Endothelial cell of umbilical vein (primary cell): ENCODE results near the gene SEZ6. TPM values are rescaled to one million over a fixed set of nuclear protein-coding genes. Genes with fewer than 3 reads are reported as not detected.
A peak's percentile ranks its signal among the peaks of the same experiment; 100 is the strongest.

Experiments used
- BruUV-seq: library from RNA; stranded (reverse); fragments of 400-500 nt; replicated peaks from 2 replicates; lab custom pipeline; 2021; lab: Mats Ljungman, UMichigan
- CTCF ChIA-PET: fragments of 300-600, 350-600 bp; sonication (Branson Sonifier 250); formaldehyde crosslinking; loops from one replicate; lab custom pipeline; 2021; ENCODE audit warnings: antibody characterized with exemption, inconsistent platforms; lab: Charles Lee
- POLR2A ChIA-PET: fragments of 300-600, 350-600 bp; sonication (Branson Sonifier 250); formaldehyde crosslinking; loops from one replicate; lab custom pipeline; 2021; ENCODE audit warnings: antibody characterized with exemption, inconsistent platforms; lab: Charles Lee
- DNase-seq: peaks from one replicate; pipeline ENCODE4 v3.0.0-alpha.2; 2011; ENCODE audit warnings: low read depth, low spot score
- FAIRE-seq: peaks from 2 replicates; lab custom pipeline; 2011; peaks lifted over from hg19 to GRCh38; lab: Jason Lieb, UNC
- H2AFZ ChIP-seq: 2 replicates; pipeline ENCODE4 v1.6.0; 2012; ENCODE audit warnings: low read depth, low read length, control low read depth, inconsistent platforms
- H3K27ac ChIP-seq: 2 replicates; pipeline ENCODE4 v1.5.1; 2011; ENCODE audit warnings: low read depth, mild to moderate bottlenecking, control low read depth, low read length, moderate library complexity; ENCODE audit not compliant: insufficient read depth
- H3K27me3 ChIP-seq, 2 experiments: 2 replicates each; pipeline versions ENCODE4 v1.6.0 to v1.6.1; 2011; ENCODE audit warnings: low read length in 2 of 2, mixed read lengths in 1 of 2; ENCODE audit not compliant: control insufficient read depth in 2 of 2, insufficient read depth in 2 of 2
- H3K36me3 ChIP-seq, 2 experiments: 2 replicates in 1 of 2; 3 replicates in 1 of 2; pipeline ENCODE4 v1.5.1; 2011; ENCODE audit warnings: low read length in 2 of 2, mild to moderate bottlenecking in 1 of 2, moderate library complexity in 1 of 2; ENCODE audit not compliant: control insufficient read depth in 2 of 2, insufficient read depth in 2 of 2; ENCODE audit errors: extremely low read depth in 1 of 2
- H3K4me1 ChIP-seq: 3 replicates; pipeline ENCODE4 v1.5.1; 2011; ENCODE audit warnings: mild to moderate bottlenecking, low read length; ENCODE audit not compliant: control insufficient read depth, insufficient read depth; ENCODE audit errors: extremely low read depth
- H3K4me2 ChIP-seq: 2 replicates; pipeline ENCODE4 v1.6.1; 2011; ENCODE audit warnings: low read length, control low read depth, mixed read lengths; ENCODE audit not compliant: insufficient read depth
- H3K4me3 ChIP-seq, 3 experiments: fragments of 200-600 bp in 1 of 3; sonication (generic), shearing (Covaris generic) in 1 of 3; replicated peaks in 1 of 3; 2 replicates each; pipeline ENCODE4 v1.5.1; 2011 to 2016; ENCODE audit warnings: control low read depth in 3 of 3, low read length in 3 of 3, mild to moderate bottlenecking in 2 of 3, inconsistent platforms in 1 of 3, low read depth in 1 of 3, moderate library complexity in 1 of 3; ENCODE audit not compliant: insufficient read depth in 1 of 3
- H3K79me2 ChIP-seq: 2 replicates; pipeline ENCODE4 v1.6.0; 2012; ENCODE audit warnings: low read length, inconsistent platforms; ENCODE audit not compliant: control insufficient read depth, insufficient read depth
- H3K9ac ChIP-seq: replicated peaks from 2 replicates; pipeline ENCODE3; 2011; ENCODE audit warnings: low read length, control low read depth; ENCODE audit not compliant: insufficient read depth; ENCODE audit errors: extremely low read depth
- H3K9me1 ChIP-seq: replicated peaks from 3 replicates; pipeline ENCODE4 v1.6.0; 2011; ENCODE audit warnings: mild to moderate bottlenecking, low read length; ENCODE audit not compliant: control insufficient read depth, insufficient read depth; ENCODE audit errors: extremely low read depth
- H3K9me3 ChIP-seq: replicated peaks from 2 replicates; pipeline ENCODE4 v1.5.1; 2012; ENCODE audit warnings: low read length, inconsistent platforms; ENCODE audit not compliant: control insufficient read depth, insufficient read depth
- H4K20me1 ChIP-seq: replicated peaks from 2 replicates; pipeline ENCODE3; 2011; ENCODE audit warnings: mild to moderate bottlenecking, low read length; ENCODE audit not compliant: control insufficient read depth, insufficient read depth; ENCODE audit errors: extremely low read depth
- EZH2 ChIP-seq: IDR thresholded peaks from 2 replicates; pipeline ENCODE4 v1.6.1; 2012; ENCODE audit warnings: borderline replicate concordance, low read depth, mild to moderate bottlenecking, moderate library complexity, low read length, inconsistent platforms; ENCODE audit not compliant: severe bottlenecking
- FOS ChIP-seq: IDR thresholded peaks from 2 replicates; pipeline ENCODE4 v1.6.1; 2011; ENCODE audit warnings: mild to moderate bottlenecking, low read length, moderate library complexity, borderline replicate concordance; ENCODE audit not compliant: insufficient read depth
- GATA2 ChIP-seq: IDR thresholded peaks from 2 replicates; pipeline ENCODE4 v1.7.0; 2011; ENCODE audit warnings: low read depth, mild to moderate bottlenecking, moderate library complexity, mixed read lengths, low read length; ENCODE audit not compliant: insufficient read length, insufficient read depth
- JUN ChIP-seq: IDR thresholded peaks from 2 replicates; pipeline ENCODE4 v1.6.1; 2011; ENCODE audit warnings: borderline replicate concordance, low read depth; ENCODE audit not compliant: insufficient read length, insufficient read depth
- MYC ChIP-seq: IDR thresholded peaks from one replicate; pipeline ENCODE4 v1.6.1; 2011; ENCODE audit warnings: mild to moderate bottlenecking, low read depth, low read length
- POLR2A ChIP-seq: IDR thresholded peaks from 2 replicates; pipeline ENCODE4 v1.6.1; 2012; ENCODE audit warnings: low read depth, mild to moderate bottlenecking, control low read depth, low read length
- POLR2AphosphoS5 ChIP-seq: IDR thresholded peaks from 2 replicates; pipeline ENCODE4 v1.6.1; 2012; ENCODE audit warnings: low read depth, mild to moderate bottlenecking, control low read depth, low read length, moderate library complexity; ENCODE audit not compliant: insufficient read depth
- dilution Hi-C: fragments of 300-500 bp; cut with MboI; formaldehyde crosslinking; loops from one replicate; pipeline ENCODE4 v1.15.0; 2019; ENCODE audit warnings: low sequenced_read_pairs; ENCODE audit not compliant: extremely low pct_ligation_motif_present
- intact Hi-C: fragments of 100-400 bp; cut with micrococcal nuclease; formaldehyde crosslinking; loops from one replicate; pipeline ENCODE4 v1.10.0; 2022
- polyA plus RNA-seq, 4 experiments: library from polyadenylated mRNA; depleted of rRNA in 3 of 4; stranded (reverse) in 3 of 4; unstranded in 1 of 4; fragments of >200 nt; gene quantifications; 2 replicates each; pipeline versions ENCODE4 v1.2.1 to v1.2.3, GENCODE V29; 2011 to 2012; ENCODE audit warnings: missing spikeins in 1 of 4
- total RNA-seq: library from RNA; stranded (reverse); gene quantifications from 2 replicates; pipeline ENCODE4 v1.2.3, GENCODE V29; 2021
- TF ChIP-seq, protein P1 (sequence below), 2 donors: IDR thresholded peaks; 1 replicate in 1 of 2; 2 replicates in 1 of 2; pipeline ENCODE4 v1.5.1; 2011; ENCODE audit warnings: low read length in 2 of 2, mild to moderate bottlenecking in 2 of 2, moderate library complexity in 2 of 2, control low read depth in 1 of 2, inconsistent platforms in 1 of 2, low read depth in 1 of 2; ENCODE audit not compliant: insufficient read depth in 1 of 2; ENCODE audit errors: extremely low read depth in 1 of 2
- TF ChIP-seq, protein P2 (sequence below): IDR thresholded peaks from 2 replicates; pipeline ENCODE4 v1.6.1; 2011; ENCODE audit not compliant: insufficient read depth, insufficient read length

Gene SEZ6
- total and polyA plus RNA-seq, 2 donors (not counting 3 experiments of a cell fraction or from before 2014, with no cell fraction given): not detected

DNA sequence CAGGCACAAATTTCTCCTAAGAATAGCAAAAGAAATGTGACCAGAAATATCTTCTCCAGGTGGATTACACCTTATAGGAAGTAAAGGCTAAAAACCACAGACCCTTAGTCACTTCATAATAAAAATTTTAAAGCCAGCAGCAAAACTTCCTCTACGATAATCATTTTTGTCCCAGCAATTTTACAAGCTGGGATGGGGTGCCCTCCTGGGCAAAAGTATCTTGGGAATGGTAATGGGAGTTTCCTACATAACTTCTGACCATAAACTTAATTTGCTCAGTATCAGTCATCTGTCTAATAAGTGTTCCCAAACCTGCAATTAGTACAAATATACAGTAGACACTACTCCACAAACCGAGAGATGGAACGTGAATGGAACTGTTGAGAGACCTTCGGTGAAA is 57.5 kb downstream of the SEZ6 start:
- Histone ChIP-seq H3K4me2 (peak overlapping the region; percentile 73), H3K36me3 (no peaks in the 10 kb centered on the region), H3K9ac (peak overlapping the region; percentile 85), H3K4me3 (peak overlapping the region in 2 of 3 experiments; percentile 80 to 95), H3K9me3 (no peaks in the 10 kb centered on the region), H3K79me2 (peaks cover 58% of the 10 kb centered on the region), H3K27ac (peak overlapping the region; percentile 82), H2AFZ (no peak overlapping the region), H3K9me1 (no peaks in the 10 kb centered on the region), H4K20me1 (peaks cover 3% of the 10 kb centered on the region), H3K4me1 (peaks cover 39% of the 10 kb centered on the region), H3K27me3 (no peaks in the 10 kb centered on the region)
- CTCF ChIA-PET: interaction anchor here (3.1 to 7.8 kb wide), 3 partner anchors 20 to 221 kb away, joined by 28 to 249 read pairs (median 34); partner anchors contain the start of genes NEK8 and TLCD1
- TF ChIP-seq, protein P1, sequence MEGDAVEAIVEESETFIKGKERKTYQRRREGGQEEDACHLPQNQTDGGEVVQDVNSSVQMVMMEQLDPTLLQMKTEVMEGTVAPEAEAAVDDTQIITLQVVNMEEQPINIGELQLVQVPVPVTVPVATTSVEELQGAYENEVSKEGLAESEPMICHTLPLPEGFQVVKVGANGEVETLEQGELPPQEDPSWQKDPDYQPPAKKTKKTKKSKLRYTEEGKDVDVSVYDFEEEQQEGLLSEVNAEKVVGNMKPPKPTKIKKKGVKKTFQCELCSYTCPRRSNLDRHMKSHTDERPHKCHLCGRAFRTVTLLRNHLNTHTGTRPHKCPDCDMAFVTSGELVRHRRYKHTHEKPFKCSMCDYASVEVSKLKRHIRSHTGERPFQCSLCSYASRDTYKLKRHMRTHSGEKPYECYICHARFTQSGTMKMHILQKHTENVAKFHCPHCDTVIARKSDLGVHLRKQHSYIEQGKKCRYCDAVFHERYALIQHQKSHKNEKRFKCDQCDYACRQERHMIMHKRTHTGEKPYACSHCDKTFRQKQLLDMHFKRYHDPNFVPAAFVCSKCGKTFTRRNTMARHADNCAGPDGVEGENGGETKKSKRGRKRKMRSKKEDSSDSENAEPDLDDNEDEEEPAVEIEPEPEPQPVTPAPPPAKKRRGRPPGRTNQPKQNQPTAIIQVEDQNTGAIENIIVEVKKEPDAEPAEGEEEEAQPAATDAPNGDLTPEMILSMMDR (IDR thresholded peaks at IDR 0.05; ENCODE audit: extremely low read depth in 1 of 2, insufficient read depth in 1 of 2, low read depth in 1 of 2, low read length in 2 of 2): no peak
- TF ChIP-seq POLR2AphosphoS5 (no peak), GATA2 (no peak), MYC (no peak), JUN (no peak), EZH2 (no peak), FOS (no peak), POLR2A (no peak)
- TF ChIP-seq, protein P2, sequence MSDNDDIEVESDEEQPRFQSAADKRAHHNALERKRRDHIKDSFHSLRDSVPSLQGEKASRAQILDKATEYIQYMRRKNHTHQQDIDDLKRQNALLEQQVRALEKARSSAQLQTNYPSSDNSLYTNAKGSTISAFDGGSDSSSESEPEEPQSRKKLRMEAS: no peak
- POLR2A ChIA-PET: no interaction called here
- intact Hi-C loops (loop anchor here (5.0 kb wide), 1 partner anchor 51 kb away; the partner anchor contains the start of gene FLOT2), dilution Hi-C loops (no loop called here)
- no TSS peak for BruUV-seq
- FAIRE-seq (no peak), DNase-seq (peak; percentile 16)
